HFFc6 (cell line): ENCODE data around the gene MT1F. TPM values are rescaled to one million over a fixed set of nuclear protein-coding genes. Genes with fewer than 3 reads are reported as not detected.

Source experiments
- DNase-seq: peaks from one replicate; pipeline ENCODE4 v3.0.0-alpha.2; 2018
- H3K27ac Mint-ChIP-seq: 2 replicates; pipeline ENCODE4 v1.8.0; 2020; ENCODE audit warnings: mild to moderate bottlenecking, mixed read lengths
- H3K27me3 Mint-ChIP-seq: 2 replicates; pipeline ENCODE4 v1.8.0; 2021; ENCODE audit warnings: mild to moderate bottlenecking, moderate library complexity, mixed read lengths; ENCODE audit not compliant: insufficient read depth
- H3K36me3 Mint-ChIP-seq: 2 replicates; pipeline ENCODE4 v1.8.0; 2021; ENCODE audit warnings: low read depth, mixed read lengths
- H3K4me1 Mint-ChIP-seq: 2 replicates; pipeline ENCODE4 v1.8.0; 2020; ENCODE audit warnings: low read depth, mixed read lengths
- H3K4me3 Mint-ChIP-seq: 2 replicates; pipeline ENCODE4 v1.8.0; 2020; ENCODE audit warnings: mild to moderate bottlenecking, moderate library complexity, mixed read lengths
- H3K9me3 Mint-ChIP-seq: 2 replicates; pipeline ENCODE4 v1.8.0; 2020; ENCODE audit warnings: mild to moderate bottlenecking, mixed read lengths
- CTCF ChIP-seq: fragments of 200-600 bp; sonication (generic); IDR thresholded peaks from 2 replicates; pipeline ENCODE4 v1.5.0; 2021; ENCODE audit warnings: antibody characterized with exemption, mild to moderate bottlenecking
- total RNA-seq, 6 experiments: library from RNA; stranded (reverse); fragmentation: NEBNext Ultra II Directional; extraction: Animal tissue kit (Norgen Biotek cat#: 25700); gene quantifications; 2 replicates in 1 of 6; 3 replicates in 5 of 6; pipeline ENCODE4 v1.2.3, GENCODE V29; 2021

MT1F gene
- total RNA-seq, 6 experiments from 2014 or later: not detected

GRCh38 chr16:56610609-56611111 is 47.1 kb upstream of the MT1F start:
- peaks cover 80% of the 10 kb centered on the region for H3K4me1 Mint-ChIP-seq
- no peaks in the 10 kb centered on the region for H3K9me3 Mint-ChIP-seq
- peak overlapping the region; percentile 96 for H3K27ac Mint-ChIP-seq
- peaks cover 13% of the 10 kb centered on the region; the same call in 1 of the 2 replicates for H3K36me3 Mint-ChIP-seq
- TF ChIP-seq CTCF: no peak
- peak overlapping the region; percentile 98 for H3K4me3 Mint-ChIP-seq
- peaks cover 4% of the 10 kb centered on the region for H3K27me3 Mint-ChIP-seq
- no peak for DNase-seq

GRCh38 chr16:56611281-56611833 is 46.4 kb upstream of the MT1F start:
- no peak for DNase-seq
- Mint-ChIP-seq H3K9me3 (no peaks in the 10 kb centered on the region), H3K27ac (peak overlapping the region; percentile 96), H3K4me1 (peaks cover 73% of the 10 kb centered on the region), H3K4me3 (peak overlapping the region; percentile 98), H3K36me3 (peaks cover 11% of the 10 kb centered on the region; the same call in 1 of the 2 replicates), H3K27me3 (peaks cover 4% of the 10 kb centered on the region)
- no peak for TF ChIP-seq CTCF

GRCh38 chr16:56613706-56614105 is 44.1 kb upstream of the MT1F start:
- Mint-ChIP-seq H3K27me3 (no peaks in the 10 kb centered on the region; the same call in none of the 2 replicates), H3K4me1 (peaks cover 71% of the 10 kb centered on the region), H3K9me3 (no peaks in the 10 kb centered on the region), H3K4me3 (no peak overlapping the region), H3K36me3 (peaks cover 9% of the 10 kb centered on the region; the same call in 1 of the 2 replicates), H3K27ac (peak overlapping the region; percentile 87)
- no peak for DNase-seq
- no peak for TF ChIP-seq CTCF

- DNase-seq: peak; percentile 60
- Mint-ChIP-seq H3K4me3 (peak overlapping the region; percentile 20; the same call in 1 of the 2 replicates), H3K9me3 (no peaks in the 10 kb centered on the region), H3K4me1 (peaks cover 71% of the 10 kb centered on the region), H3K27me3 (no peaks in the 10 kb centered on the region; the same call in none of the 2 replicates), H3K27ac (peak overlapping the region; percentile 87), H3K36me3 (peaks cover under 1% of the 10 kb centered on the region; the same call in 1 of the 2 replicates)
- no peak for TF ChIP-seq CTCF
These were observed 43.2 kb upstream of the MT1F start for GRCh38 chr16:56614549-56614991.

GRCh38 chr16:56615353-56615752 is 42.4 kb upstream of the MT1F start:
- Mint-ChIP-seq H3K4me3 (no peak overlapping the region), H3K9me3 (no peaks in the 10 kb centered on the region), H3K36me3 (no peaks in the 10 kb centered on the region), H3K27ac (peak overlapping the region; percentile 87), H3K4me1 (peaks cover 65% of the 10 kb centered on the region), H3K27me3 (no peaks in the 10 kb centered on the region; the same call in none of the 2 replicates)
- no peak for TF ChIP-seq CTCF
- no peak for DNase-seq
